IPS-18c (cell line): ENCODE data around the gene STX19.
A peak's percentile ranks its signal among the peaks of the same experiment; 100 is the strongest.
"Not testable (repeated sequence)": the region's sequence is repeated elsewhere in the genome, so short reads cannot be mapped to it uniquely, and the experiment has no call there.

Source experiments
- H3K4me3 ChIP-seq: 2 replicates; pipeline ENCODE4 v1.7.0; 2013; ENCODE audit warnings: low read depth, mild to moderate bottlenecking, low read length, moderate library complexity; ENCODE audit not compliant: insufficient read depth
- H3K9me3 ChIP-seq: one replicate; pipeline ENCODE4 v1.6.1; 2013; ENCODE audit warnings: mild to moderate bottlenecking, low read length, moderate library complexity; ENCODE audit not compliant: control insufficient read depth, insufficient read depth

STX19 gene

GRCh38 chr3:93991631-93992030 lies 36.8 kb downstream of the STX19 start:
- Histone ChIP-seq H3K9me3 (no peaks in the 10 kb centered on the region), H3K4me3 (no peak overlapping the region)

- Histone ChIP-seq H3K4me3 (no peak overlapping the region), H3K9me3 (no peaks in the 10 kb centered on the region)
Observed at GRCh38 chr3:93989241-93989640, 39.2 kb downstream of the STX19 start.

GRCh38 chr3:93988764-93989163 lies 39.6 kb downstream of the STX19 start:
- no peaks in the 10 kb centered on the region for H3K9me3 ChIP-seq
- no peak overlapping the region for H3K4me3 ChIP-seq

- no peak overlapping the region for H3K4me3 ChIP-seq
- H3K9me3 ChIP-seq, result no peaks in the 10 kb centered on the region
Observed at GRCh38 chr3:93988283-93988682, 40.1 kb downstream of the STX19 start.

GRCh38 chr3:93984618-93985017 lies 43.8 kb downstream of the STX19 start:
- H3K9me3 ChIP-seq, result no peaks in the 10 kb centered on the region
- no peak overlapping the region for H3K4me3 ChIP-seq

- Histone ChIP-seq H3K9me3 (no peaks in the 10 kb centered on the region), H3K4me3 (no peak overlapping the region)
Observed at GRCh38 chr3:93983408-93983807, 45.0 kb downstream of the STX19 start.

- Histone ChIP-seq H3K9me3 (no peaks in the 10 kb centered on the region), H3K4me3 (no peak overlapping the region)
Observed at GRCh38 chr3:93981649-93982048, 46.7 kb downstream of the STX19 start.

GRCh38 chr3:93979850-93980676 lies 48.3 kb downstream of the STX19 start, which contains the start of gene ARL13B:
TSS of gene ARL13B (plus strand) at chr3:93980155. CDS start at chr3:93980424, 269 bp downstream.
- H3K4me3 ChIP-seq, result peak within 1 kb of the TSS; percentile 91
- no peaks in the 10 kb centered on the region for H3K9me3 ChIP-seq

GRCh38 chr3:93973131-93974126 lies 55.0 kb downstream of the STX19 start, which contains the start of gene PROS1:
TSS of gene PROS1 (minus strand) at chr3:93973896. CDS start at chr3:93973749, 147 bp downstream.
- Histone ChIP-seq H3K9me3 (no peaks in the 10 kb centered on the region), H3K4me3 (peak within 1 kb of the TSS; percentile 60)

GRCh38 chr3:93969997-93970396 lies 58.4 kb downstream of the STX19 start:
- no peak overlapping the region for H3K4me3 ChIP-seq
- peaks cover 3% of the 10 kb centered on the region for H3K9me3 ChIP-seq

- Histone ChIP-seq H3K9me3 (peaks cover 3% of the 10 kb centered on the region), H3K4me3 (no peak overlapping the region)
Observed at GRCh38 chr3:93969443-93969842, 59.0 kb downstream of the STX19 start.

- not testable (repeated sequence) for H3K9me3 ChIP-seq, H3K4me3 ChIP-seq
Observed at GRCh38 chr3:93965106-93965505, 63.3 kb downstream of the STX19 start.
